ENCODE data around the gene KCNB1.

Gene KCNB1

DNA sequence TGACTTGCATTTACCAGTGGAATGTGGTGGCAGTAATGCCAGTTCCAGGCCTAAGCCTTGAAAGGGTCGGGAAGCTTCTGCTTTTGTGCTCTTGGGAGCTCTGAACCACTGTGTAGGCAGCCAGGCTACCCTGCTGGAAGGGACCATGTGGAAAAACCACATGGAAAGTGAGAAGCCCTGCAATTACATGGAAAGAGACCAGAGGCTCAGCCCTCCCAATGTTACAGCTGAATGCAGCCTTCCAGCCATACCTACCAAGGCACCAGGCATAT, 14.9 kb upstream of the KCNB1 start:
- DNase-seq, result no peak

DNA sequence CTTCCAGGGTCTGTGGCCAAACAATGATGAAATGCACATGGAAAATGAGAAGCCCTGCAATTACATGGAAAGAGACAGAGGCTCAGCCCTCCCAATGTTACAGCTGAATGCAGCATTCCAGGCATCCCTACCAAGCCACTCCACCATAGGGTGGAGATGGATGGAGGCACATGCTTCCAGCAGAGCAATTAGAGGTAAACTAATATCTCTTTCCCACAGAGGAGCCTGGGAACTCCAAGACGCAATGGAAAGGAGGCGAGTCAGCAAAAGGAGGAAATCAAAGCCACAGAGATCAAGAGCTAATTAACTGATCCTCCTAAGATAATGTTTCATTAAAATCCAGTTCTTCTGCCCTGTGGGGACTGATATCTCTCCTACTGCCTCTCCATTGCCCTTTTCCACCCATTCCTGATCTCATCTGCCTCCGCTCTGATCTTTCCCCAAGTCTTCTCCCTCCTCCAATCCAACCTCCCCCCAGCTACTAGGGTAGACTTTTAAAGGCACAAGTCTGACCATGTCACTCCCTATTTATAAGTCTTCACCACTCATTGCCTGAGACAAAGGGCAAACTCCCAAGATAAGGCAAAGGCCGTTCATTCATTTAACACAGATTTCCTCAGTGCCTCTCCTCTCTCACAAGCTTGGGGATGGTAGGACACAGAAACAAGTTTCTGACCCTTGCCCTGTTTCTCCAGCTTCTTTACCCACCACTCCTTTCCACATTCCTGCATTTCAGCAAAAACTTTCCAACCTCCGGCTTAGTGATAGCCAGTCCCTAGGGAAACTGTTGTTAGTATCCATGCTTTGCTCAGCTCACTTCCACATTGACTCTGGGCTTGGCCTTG, 14.3 kb upstream of the KCNB1 start:
- no peak for DNase-seq

DNA sequence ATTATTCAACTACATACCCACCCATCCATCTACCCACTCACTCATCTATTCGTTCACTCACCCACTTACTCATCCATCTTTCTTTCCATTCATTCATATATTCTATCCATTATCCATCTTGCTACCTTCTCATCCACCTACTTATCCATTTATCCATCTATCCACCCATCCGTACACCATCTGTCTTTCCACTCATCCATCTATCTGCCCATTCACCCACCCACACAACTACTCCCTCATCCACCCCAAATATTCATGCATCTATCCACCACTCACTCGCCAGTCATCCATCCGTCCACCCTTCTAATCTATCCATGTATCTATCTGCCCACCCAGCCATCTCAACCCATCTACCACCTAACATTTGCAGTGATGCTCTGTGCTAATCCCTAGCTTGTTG, 13.6 kb upstream of the KCNB1 start:
- DNase-seq, result no peak

DNA sequence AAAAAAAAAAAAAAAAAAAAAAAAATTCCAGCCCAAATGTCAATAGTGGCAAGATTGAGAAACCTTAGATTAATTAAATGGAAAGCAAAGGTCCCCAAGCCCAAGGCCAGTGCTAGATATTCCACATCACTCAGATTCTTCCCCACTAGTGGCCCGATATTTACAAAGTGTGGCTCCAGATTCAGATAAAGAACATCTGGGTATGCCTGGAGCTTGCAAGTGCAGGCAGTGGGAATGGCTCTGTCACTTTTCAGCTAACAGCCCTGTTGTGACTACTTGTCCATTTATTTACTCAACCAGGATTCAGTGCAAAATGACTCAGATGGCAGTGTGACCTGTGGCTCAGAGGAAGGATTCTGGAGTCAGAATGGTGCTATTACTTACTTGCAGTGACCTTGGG, 8.2 kb upstream of the KCNB1 start:
- no peak for DNase-seq

DNA sequence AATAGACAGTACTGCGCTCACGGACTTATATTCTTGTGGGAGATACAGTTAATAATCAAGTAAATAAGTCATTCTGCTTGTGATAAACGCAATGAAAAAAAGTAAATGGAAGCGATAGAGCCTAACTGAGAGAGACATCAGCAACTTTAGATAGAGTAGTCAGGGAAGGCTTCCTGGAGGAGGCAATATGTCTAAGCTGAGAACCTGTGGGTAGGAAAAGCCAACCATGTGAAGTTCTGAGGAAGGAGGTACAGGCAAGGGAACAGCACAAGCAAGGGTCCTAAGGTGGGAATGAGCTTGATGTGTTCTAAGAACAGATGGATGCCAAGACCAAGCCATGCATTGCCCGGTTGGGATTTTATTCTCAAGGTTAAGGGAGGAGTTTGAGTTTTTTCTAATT, 7.2 kb upstream of the KCNB1 start:
- no peak for DNase-seq

DNA sequence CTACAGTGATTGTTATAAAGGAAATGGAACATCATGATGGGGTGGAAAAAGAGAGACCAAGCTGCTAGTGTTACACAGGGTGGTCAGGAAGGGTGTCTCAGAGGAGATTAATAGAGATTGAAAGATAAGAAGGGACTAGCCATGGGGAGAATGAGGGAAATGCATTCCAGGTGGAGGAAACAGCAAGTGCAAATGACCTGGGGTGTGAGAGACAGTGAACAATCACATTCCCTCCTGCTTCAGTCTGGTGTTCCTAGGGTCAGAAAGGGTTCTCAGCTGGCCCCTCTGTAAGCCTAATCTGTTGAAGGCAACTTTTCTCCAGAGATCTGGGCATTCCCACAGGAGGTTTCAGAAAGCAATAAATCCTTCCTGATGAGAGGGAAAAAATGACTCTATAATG, 3.6 kb upstream of the KCNB1 start:
- DNase-seq, result no peak

DNA sequence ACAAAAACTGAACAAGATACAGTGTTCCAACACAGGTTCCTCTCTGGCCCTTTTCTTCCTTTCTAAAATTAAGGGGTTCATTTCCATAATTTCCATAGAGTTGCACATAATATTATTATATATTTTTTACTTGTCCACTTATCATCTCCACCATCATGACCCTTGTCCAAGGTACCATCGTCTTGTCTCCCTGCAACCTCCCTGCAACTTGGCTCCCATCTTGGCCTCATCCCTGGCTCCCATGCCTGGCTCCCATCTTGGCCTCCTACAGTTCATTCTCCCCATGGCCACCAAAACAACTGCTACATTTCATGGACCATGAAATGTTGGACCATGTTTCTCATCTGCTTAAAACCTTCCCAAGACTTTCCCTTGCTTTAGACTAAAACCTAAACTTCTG, 3.1 kb upstream of the KCNB1 start:
- DNase-seq, result no peak

DNA sequence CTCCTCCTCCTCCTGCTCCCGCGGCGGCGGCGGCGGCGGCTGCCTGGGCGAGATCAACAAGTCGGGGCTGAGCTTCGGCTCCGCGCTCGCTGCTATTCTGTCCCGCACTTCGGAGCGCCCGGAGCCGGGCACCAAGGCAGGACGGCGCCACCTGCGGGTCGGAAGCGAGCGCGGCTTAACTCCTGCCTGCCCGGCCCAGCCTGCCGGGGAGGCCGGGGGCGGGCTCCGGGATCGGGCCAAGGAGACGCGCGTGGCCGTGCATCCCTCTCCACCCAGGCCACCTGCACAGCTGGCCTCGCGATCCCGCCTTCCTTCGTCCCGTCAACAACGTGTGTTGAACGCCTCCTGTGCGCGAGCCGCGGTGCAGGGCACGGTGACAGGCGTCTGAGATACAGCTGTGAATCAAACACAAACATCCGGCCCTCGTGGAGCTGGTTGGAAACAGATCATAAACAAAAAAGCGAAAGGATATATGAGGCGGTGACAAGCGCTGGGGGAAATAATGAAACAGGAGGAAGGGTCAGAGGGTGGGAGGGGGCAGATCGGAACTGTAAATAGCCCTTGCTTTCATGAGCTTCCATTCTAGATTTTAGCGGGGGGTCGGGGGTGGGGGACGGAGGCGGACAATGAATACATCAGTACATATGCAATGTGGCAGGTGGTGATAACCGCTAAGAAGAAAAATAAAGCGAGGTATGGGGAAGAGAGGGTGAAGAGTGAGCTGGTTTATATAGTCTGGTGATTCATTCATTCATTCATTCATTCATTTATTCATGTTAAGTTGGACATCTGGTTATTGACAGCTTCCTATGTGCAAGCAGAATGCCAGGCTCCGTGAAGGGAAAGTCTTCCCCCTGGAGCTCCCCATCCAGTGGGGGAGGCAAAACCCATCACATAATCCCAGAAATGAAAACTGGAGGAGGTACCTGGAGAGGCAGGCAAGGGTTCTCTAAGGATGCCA, 2.0 kb upstream of the KCNB1 start:
- peak; percentile 67 to 86 (median 74) for DNase-seq

DNA sequence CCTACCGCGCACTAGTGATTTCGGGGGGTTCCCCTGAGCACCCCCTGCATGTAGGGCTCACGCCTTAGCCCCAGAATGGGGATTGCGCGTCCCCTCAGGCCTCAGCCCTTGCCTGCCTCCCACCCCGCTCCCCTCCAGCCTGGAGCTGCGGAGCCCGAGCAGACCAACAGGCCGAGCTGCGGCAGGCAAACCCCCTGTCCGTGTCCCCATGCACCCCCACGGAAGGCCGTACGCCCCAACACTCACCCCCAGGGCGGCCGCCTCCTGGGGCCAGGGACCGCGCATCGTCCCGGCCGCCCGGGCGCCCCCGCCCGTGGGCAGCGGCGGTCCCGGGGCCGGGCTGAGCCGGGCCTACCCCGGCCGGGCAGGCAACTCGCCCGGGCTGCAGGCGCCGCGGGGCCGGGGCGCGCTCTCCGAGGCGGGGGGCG, 1.2 kb upstream of the KCNB1 start:
- no peak for DNase-seq

DNA sequence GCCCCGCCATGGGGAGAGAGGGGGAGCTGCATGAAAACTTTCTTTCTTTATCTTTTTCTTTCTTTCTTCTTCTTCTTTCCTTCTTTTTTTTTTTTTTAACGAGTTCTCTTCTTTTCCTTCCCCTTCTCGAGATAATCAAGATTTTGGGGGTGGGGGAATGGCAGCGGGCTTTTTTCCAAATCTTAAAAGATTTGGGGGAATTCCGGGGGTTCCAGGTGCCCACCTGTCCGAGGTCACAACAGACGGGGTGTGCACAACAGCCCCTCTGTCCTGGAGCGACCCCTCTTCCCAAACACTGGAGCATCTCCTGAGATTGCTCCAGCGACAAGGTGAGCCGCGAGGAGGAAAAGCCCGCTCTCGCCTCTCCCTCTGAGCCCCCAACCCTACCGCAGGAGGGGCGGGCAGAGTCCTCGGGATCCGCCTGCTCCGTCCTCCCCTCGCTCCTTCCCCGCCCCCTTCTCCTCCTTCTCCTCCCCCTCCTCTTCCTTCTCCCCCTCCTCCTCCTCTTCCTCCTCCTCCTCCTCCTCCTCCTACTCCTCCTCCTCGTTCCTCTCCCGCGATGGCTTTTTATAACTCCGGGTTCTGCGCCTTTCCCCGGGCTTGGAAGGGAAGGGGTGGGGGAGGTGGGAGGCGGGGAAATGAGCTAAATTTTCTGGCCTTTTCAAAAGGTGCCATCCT, 689 bp upstream of the KCNB1 start:
- DNase-seq, result no peak

DNA sequence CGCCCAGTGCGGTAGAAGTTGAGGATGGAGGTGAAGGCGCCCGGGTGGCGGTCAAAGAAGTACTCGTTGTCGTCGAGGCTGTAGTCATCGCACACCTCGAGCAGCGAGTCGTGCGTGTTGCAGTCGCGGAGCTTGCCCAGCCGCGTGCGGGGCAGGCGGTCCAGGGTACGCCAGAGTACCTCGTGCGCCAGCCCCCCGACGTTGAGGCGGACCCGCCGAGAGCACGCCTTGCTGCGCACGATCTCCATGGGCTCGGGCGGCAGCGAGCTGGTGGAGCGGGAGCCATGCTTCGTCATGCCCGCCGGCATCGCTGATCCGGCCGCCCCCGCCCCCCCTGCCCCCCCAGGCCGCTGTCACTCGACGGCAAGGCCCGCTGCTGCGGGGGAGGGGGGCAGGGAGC, 295 bp downstream of the KCNB1 start:
- DNase-seq, result no peak

DNA sequence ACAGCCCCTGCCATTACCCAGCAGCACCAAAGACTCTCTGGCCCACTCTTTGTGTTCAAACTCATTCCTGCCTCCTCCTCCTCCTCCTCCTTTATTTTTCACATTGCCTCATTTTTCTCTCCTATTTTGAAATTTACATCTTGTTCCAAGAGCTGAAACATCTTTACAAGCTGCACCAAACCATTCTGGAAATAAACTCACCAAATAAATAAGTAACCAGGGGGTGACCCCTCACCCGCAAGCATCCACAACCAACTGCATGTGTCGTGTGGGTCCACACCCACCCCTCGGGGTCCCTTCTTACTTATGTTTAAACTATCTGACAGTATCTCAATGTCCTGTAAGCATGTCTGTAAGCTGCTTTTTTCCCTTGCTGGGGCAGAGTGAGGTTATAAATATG, 1.4 kb downstream of the KCNB1 start:
- DNase-seq, result no peak

DNA sequence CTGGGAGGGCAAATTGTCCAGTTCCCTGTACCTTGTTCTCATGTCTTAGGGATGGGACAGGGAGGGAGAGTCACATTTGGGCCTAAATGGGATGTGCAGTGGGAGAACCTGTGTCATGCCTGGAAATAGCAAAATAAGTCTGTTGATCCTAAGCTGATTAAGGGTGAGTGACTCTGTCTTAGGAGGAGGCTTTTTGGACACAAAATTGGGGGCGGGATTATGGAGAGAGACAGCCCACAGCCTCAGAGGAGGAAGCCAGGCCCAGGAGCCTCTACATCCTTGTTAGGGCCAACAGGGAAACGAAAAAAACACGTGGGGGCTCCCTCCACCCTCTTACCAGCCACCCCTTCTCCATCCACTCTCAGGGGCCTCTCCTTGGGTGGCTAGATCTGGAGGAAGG, 2.2 kb downstream of the KCNB1 start:
- DNase-seq, result no peak

DNA sequence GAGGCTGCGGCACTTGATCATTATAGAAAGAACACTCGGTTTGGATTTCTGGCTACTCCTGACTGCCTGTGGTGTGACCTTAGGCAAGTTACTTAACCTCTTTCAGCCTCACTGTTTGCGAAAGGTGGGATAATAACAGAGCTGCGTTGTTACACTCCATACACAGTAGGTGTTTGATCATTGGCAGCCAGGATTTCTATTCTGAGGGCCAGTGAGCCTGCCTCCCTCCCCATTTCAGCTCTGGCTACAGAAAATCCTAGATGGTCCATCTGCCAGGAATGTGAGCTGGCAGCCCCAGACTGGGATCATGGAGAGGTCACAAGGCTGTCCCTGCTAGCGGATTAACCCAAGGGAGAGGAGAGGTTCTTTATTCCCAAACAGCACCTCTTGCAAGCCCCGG, 2.7 kb downstream of the KCNB1 start:
- DNase-seq, result no peak

DNA sequence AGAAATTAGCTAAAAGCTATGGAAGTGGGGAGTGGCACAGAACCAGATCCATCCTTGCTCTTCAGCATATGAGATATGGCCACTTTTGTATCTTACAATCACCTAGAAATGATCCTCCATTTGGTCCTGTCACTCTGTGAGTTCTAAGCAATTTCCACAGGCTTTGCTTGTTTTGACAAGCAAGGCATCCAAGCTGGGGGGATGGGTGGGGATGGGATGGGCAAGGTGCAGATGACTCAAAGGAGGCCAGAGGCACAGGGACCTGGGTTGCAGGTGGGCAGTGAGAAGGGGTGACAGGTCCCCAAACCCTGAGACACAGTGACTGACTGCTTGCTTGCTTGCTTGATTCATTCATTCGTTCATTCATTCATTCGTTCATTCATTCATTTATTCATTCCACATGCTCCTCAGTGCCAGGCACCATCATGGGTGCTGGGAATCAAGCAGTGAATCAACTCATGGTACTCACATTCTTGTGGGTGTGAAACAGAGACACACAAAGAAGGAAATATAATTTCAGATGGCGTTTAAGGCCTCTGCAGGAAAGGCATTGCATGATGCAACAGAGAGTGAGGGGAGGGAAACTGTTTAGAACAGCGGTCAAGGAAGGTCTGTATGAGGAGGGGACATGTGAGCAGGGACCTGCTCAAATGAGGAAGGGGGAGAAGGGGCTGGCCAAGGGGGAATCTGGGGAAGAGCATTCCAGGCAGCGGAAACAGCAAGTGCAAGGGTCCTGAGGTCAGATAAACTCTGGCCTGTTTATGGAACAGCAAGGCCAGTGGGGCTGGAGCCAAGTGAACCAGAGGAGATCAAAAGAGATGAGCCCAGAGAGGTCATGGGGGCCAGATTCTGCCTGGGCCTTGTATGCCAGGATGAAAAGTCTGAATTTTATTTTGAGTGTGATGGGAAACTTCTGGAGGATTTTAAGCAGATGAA, 3.4 kb downstream of the KCNB1 start:
- no peak for DNase-seq

DNA sequence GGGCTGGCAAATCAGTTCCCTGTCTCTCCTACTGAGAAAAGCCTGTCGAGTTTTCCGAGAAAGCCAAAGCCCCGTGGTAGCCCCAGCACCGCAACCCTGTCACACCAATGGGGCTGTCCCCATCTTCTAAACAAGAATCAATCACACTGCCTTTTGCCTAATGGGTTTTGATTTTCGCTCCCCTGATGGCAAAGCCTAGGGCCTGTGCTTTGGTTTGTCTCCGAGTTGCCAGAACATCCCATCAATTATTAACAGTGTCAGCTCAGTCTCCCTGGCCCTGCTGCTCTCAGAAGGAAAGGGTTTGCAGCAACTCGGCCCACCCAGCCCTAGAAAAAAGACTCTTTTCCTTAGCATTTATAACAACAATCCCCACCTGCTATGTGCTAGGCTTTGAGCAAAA, 4.2 kb downstream of the KCNB1 start:
- no peak for DNase-seq

DNA sequence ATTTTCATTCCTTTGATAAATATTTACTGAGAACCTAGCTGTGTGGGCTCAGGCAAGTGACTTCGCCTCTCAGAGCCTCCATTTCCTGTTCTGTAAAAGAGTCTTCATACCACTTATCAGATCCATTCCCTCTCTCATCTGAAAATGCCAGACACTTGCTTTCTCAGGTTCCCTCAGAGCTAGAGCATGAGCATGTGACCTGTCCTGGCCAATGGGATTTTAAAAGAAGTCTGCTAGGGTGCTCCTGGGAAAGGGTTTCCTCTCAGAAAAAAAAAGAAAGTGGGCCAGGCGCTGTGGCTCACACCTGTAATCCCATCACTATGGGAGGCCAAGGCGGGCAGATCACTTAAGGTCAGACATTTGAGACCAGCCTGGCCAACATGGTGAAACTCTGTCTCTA, 5.3 kb downstream of the KCNB1 start:
- no peak for DNase-seq

DNA sequence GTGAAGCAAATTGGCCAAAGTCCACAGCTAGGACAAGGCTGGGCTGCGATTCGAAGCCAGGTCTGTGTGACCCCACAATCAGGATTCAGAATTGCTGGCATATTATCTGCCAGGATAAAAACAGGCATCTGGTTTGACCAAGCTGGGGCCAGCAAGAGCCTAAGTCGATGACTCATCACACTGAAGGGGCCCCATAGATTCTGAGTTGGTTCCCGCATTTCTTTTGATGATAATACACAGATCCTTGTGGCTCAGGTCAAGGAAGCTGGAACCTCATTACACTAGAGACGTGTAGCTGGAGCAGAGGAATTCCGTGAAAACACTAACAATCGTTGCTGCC, 6.5 kb downstream of the KCNB1 start:
- no peak for DNase-seq

DNA sequence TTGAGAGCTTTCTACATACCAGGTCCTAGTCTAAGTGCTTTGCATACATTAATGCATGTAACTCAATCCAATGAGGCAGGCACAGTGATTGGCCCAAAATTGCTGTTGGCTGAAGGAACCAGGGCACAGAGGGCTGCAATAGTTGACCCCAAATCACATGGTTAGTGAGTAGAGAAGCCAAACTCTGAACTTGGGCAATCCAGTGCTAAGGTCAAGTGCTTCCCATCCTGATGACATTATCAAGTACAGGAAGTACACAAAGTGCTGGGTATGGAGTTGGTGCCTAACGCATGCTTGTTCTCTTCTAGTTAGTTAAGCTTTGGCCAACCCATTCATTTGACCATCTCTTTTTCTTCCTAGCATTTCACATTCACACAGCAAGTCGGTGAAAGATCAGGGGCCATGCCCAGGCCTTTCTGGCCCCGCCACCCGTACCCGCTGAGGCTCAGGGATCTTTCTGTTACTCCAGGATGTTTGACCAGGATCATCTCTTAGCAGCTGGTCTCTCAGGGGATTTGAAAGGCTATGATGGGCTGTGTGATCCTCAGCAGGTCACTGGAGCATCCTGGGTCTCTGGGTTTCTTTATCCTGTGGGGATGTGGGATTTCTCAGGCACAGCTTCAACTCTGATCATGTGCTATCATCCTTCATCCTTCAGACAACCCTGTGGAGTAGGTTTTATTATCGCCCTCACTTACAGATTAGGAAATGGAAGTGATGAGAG, 7.0 kb downstream of the KCNB1 start:
- peak in 3 of 4 experiments; percentile 10 to 63 (median 38) for DNase-seq

DNA sequence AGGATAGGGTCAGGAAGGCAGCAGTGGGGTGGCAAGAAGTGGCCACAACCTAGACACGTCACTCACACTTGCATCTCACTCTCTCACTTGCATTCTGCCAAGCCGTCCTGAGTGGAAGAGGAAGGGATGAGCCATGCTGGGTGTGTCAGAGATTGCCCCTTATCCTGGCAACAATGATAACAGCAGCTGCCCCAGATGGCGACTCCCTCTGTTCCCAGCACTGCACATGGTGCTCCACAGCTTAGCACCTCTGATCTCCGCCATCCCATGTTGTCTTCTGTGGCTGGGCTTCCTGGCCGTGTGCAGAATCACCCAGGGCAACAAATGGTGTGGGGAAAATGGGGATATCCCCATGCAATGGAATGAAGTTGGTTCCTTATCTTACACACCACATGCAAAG, 11.1 kb downstream of the KCNB1 start:
- no peak for DNase-seq

DNA sequence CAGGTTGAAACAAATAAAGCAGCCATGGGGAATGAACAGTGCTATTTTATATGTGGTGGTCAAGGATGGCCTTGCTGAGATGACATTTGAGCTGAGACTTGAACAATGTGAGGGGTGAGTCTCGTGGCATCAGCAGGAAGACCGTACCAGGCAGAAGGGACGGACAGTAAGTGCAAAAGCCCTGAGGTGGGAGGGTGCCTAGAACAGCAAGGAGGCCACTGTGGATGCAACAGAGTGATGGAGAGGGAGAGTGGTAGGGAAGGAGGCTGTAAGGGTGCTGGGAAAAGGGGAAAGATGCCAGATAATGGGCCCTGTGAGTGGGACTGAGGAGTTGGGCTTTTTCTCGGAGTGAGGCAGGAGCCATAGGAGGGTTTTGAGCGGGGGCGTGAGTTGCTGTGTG, 11.5 kb downstream of the KCNB1 start:
- DNase-seq, result no peak

DNA sequence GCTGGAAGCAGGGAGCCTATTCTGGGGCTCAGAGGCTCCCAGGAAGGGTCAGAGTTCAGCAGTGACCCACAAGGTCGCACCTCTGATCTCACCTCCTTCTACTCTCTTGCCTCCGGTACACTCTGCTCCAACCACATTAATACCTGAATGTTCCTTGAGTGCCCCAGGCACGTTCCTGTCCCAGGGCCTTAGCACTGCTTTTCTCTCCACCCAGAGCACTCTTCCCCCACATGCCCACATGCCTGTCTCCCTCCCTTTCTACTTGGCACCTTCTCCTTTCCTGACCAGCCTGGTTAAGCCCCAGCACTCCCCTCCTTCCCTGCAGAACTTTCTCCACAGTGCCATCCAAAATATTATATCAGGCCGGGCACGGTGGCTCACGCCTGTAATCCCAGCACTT, 13.4 kb downstream of the KCNB1 start:
- no peak for DNase-seq

All from suppressor macrophage (primary cell).